B cell (primary cell): ENCODE results near the gene NDFIP1.

Experiments used
- CTCF ChIP-seq: fragments of 200-600 bp; IDR thresholded peaks from one replicate; pipeline ENCODE4 v1.8.0; 2022; ENCODE audit warnings: antibody characterized with exemption, mild to moderate bottlenecking
- EZH2 ChIP-seq: IDR thresholded peaks from 2 replicates; pipeline ENCODE4 v1.6.1; 2012; ENCODE audit warnings: borderline replicate concordance, low read depth, mild to moderate bottlenecking, moderate library complexity, low read length; ENCODE audit not compliant: insufficient read depth, poor library complexity, severe bottlenecking

DNA sequence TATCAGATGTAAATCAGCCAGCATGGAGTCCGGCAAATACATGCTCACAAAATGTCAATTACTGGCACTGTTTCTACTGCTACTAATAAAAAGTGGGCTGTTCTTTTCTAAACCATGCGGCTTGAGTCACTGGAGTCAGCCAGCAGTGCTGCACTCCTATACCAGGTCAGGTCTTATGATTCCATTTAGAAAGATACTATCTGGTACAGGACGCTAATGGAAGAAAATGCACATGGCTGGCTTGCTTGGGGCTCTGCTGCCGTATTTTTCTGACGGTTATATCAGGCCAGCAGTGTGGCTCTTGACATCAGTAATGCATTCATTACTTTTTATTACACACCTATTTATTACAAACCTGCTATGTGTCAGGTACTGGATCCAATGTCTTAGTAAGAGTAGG is 74.3 kb downstream of the NDFIP1 start:
- TF ChIP-seq EZH2 (no peak), CTCF (no peak)
